HG02623 (cell line): ENCODE results near the gene TMPRSS2.

Experiments used
- ATAC-seq: cut with Tn5 transposase; IDR thresholded peaks from one replicate; pipeline ENCODE4 v1.9.1; 2021; ENCODE audit warnings: moderate library complexity; ENCODE audit not compliant: unreplicated experiment

The TMPRSS2 gene

DNA sequence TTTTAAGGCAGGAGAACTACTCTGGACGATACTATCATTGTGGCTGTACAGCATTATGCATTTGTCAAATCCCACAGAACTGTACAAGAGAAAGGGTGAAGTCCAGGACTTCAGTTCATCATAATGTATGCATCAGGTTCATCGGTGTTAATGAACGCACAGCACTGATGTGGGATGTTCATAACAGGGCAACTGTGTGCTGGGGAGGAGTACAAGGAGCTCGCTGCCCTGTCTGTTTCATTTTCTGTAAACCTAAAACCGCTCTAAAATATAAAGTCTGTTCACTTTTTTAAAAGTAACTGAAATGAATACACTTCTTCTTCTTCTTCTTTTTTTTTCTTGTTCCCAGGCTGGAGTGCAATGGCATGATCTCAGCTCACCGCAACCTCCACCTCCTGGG, 25.0 kb downstream of the TMPRSS2 start:
- no peak for ATAC-seq

DNA sequence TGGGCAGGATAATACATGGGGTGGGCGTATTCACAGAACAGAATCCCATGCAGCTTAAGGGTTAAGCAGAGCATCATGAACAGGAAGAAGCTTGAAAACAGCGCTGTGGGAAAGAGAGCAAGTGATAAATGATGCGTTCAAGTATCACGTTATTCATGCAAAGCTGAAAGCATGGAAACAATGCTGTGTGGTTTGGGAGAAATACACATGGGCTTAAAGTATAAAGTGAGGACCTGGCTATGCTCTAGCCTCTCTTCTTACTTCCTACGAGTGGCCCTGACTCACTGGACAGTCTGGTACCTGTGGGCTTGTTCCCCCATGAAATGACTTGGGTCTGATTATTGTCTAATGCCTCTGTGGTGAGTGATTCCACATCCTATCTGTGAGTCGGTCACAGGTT, 25.7 kb downstream of the TMPRSS2 start:
- no peak for ATAC-seq

DNA sequence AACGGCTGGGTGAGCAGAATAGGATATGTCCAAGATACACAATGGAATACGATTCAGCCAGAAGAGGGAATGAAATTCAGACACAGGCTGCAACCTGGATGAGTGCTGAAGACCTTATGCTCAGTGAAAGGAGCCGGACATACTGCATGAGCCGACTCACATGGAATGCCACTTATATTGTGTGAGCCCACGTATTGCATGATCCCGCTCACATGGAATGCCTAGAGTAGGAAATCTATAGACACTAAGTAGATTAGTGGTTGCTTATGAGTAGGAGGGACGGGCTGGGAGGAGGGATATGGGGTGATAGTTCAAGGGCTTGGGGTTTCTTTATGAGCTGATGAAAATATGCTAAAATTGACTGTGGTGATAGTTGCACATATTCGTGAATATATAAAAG, 26.8 kb downstream of the TMPRSS2 start:
- no peak for ATAC-seq

DNA sequence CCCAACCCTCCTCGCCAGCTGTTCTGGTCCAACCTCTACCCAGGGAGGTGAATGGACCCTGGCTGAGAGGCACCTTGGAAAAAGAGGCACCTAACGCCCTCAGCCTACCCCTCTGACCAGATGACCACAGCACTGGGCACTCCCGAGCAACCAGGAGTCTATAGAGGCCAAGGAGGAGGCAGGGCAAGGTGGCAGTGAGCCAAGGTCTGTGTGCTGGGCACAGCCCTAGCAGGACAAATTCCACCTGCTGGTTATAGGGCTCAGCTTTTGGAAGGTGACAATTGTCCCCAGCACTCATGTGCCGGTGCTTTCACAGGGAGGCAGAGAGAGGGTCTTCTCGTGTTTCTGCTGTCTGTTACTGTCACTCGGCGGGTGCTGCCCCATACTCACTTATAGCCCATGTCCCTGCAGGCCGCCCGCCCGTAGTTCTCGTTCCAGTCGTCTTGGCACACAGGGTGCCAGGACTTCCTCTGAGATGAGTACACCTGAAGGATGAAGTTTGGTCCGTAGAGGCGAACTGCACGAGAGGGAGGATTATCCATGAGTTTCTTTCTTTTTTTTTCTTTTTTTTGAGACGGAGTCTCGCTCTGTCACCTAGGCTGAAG, 27.8 kb downstream of the TMPRSS2 start:
- no peak for ATAC-seq

DNA sequence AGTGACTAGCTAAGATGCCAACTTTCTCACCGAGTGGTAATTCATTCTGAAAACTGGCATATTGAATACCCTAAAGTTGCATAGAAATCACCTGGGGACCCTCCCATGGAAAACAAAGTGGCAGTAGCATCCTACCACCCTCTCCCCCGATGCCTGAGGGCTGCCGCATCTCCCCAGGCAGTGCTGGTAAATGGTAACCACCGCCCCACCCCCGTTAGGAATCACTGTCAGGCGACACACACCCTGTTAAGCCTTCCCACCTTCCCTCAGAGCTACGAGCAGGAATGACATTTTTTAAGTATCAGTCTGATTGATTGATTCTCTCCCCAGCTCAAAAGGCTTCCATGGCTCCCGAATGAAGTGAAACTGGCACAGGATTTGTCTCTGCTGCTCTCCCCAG, 28.3 kb downstream of the TMPRSS2 start:
- no peak for ATAC-seq

DNA sequence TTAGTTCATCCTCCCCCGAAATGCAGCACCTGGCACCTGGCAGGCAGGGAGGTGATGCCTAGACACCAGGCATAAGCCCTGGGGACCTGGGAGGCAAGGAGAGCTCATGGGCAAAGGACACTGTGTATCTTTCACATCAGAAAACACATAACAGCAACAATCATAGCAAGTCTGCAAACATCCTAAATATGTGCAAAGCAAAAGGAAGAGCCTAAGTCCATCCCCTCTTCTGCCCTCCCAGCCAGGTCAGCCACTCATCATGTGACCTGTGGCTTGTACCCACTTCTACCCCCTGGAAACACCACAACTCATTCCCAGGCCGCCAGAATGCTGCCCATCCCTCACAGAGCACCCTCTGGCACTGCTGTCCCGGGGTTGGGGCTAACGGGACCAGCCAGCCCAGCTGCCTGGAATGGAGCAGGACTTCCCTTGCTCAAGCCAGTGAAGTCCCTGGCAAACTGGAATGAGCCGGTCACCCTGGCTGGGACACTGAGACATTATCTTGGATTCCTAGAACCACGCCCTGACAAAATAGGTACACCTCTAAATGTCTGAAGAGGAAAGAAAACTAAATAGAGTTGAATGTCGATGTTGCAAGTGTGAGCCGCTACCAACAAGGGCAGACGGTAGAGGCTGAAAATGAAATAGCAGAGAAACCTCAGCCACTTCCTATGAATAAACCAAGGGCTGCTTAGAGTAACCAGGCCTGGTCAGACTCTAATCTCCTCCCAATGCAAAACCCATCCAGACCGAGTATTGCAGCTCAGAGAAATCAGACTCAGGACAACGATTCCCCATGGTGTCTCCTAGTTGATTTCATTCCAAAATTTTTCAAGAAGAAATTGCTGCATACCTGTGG, 29.4 kb downstream of the TMPRSS2 start:
- no peak for ATAC-seq

DNA sequence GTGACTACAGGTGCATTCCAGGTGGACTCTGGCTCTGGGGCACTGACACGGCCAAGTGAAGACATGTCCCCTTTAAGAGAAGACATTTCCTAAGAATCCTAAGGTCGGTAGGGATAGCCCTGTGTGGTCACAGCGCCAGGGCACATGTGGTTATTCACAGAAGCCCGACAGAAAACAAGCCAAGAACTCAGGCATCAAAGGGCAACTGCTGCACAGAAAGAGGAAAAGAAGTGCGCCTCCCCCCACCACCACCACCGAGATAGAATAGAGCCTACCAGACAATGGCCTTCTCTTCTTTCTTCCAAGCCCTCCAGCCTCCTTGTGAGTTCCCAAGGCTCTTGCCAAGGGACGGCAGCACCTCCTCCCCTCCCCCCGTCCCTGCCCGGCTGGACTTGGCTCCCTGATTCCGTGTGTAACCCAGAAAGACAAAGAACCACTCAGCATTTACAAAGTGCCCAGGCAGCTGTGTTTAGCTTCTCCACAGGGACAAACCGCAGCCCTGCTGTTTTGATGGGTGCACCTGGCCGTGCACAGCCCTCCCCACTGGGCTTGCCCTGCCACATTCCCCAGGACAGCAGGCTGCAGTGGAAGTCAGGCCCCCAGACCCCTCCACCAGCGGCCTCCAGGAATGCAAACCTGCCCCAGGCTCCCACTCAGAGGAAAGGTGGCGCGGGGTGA, 30.2 kb downstream of the TMPRSS2 start:
- no peak for ATAC-seq

DNA sequence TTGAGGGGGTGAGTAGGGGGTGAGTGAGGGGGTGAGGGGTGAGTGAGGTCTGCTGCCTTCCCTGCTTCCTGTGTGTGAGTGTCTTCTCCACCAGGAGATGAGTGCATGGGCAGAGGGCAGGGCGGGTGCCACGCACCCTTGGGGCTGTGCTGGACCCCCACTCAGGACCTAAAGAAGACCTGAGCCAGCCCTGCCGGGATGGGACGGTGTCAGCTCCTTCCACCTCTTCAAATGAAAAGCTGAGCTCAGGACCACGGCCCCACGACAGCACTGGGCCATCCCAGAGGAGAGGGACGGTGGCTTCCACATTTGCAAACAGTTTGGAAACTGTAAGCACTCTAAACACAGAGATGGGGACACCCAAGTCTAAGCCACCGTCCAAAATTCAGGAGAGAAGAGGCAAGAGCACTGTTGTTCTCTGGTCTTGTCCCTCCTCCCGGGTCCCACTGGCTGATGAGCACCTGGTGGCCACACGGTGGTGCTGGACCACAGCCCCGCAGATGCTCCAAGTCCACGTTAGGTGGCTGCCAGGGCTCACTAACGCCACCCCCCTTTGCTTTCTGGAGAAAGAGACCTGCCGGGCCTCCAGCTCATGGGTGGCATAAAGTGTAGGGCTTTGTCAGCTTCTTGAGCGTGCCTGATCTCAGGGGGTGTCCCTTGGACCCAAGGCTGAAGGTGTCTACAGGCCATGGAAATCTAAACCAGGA, 32.1 kb downstream of the TMPRSS2 start:
- no peak for ATAC-seq

DNA sequence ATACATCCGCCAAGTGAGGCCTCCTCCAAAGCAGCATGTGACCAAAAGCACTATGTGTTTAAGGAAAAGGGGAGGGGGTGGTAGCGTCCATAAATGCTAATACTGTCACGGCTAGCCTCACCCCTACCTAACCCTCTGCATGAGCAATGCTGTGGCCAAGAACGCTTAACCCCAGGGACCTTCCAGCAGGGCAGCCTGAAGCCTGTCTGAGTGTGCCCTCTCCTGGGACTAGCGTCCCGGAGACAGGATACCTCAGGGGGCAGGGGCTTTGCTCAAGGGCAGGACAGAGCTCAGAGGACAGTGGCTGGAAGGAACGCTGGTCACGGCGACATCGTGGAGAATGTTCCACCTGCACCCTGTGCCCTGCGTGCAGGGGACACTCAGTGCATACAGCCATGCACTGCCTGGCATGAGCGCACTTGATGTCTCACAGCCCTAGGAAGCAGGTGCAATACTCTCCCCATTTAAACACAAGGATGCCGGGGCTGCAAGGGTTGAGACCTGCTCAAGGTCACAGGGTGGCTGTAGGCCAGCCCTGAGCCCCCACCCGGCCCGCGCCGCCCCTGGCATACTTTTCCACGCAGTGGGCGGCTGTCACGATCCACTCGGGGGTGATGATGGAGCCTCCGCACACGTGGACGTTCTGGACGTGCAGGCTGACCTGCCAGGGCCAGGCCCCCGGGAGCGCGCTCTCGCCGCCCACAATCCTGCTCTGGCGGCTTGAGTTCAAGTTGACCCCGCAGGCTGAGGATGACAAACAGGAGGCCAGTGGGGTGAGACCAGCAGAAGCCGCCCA, 35.0 kb downstream of the TMPRSS2 start:
- no peak for ATAC-seq

DNA sequence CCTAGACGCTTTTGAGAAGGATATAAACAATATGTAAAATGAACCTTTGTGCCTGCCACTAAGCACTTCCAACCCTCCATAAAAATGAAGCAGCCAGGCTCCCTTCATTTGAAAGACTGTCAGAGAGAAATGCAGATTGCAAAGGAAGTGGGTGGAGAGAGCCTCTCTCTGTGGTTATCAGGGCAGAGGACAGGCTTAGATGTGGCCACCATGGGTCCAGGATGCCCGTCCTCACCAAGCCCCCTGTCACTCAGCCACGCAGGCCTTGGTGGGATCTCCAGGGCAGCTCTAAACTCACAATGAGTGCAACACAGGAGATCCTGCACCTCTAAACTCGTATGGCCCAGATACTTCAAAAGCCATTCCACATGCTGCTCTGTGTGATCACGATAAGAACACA, 37.9 kb downstream of the TMPRSS2 start:
- ATAC-seq: no peak

DNA sequence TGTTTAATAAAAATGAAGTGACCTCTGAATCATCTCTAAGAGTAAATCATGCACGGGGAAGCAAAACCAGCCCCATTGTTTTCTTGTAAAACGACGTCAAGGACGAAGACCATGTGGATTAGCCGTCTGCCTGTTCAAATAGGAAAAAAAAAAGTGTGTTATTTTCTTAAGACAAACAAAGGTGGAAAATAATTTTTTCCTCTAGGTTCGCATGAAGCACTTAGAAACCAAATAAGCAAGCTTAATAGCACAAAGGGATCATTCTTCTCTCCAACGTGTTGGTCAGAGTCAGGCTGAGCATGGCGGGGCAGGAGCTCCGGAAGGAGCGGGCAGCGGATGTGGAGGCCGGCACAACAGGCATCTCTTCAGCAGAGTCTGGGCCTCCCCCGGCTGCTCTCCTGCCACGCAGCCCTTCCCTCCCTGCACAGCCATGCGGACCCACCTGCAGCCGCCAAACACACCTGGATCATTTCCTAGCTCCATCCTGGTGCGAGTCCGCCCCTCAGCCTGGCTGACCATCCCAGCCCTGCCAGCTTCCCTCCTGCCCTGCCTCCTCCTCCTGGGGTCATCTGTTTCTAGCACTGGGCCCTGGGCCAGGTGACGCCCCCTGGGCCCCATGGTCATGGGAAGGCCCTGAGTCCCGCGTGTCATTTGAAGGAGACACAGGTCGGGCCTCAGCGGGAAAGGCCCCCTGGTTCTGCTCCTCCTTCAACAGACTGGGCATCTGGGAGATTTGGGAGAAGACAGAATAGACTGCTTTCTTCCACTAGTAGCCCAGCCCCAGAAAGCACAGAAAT, 41.7 kb downstream of the TMPRSS2 start:
- no peak for ATAC-seq

DNA sequence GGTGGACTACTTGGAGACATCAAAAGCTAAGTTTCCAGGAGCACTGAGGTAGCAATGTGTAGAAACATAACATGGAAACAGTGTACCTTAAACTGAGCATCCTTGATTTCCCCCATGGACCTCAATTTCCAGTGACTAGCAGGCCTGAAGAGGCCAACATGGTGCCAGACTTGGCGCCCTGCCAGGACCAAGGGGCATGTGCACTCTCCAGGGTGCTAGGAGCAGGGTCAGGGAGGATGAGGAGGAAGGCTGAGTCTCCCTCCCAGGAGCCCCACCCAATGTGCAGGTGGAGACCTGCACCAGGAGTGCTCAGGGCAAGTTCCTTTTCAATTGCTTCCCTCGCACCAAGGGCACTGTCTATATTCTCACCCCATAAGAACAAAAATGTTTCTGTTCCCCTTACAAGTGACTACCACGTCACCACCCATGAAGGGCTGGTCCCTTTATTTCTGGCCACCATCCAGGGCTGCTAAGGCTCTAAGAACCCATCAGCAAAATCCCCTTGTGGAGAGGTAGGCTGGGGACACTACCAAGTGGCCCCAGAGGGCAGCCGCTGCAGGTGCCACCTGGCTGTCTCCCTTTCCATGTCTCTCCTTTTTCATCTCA, 42.7 kb downstream of the TMPRSS2 start:
- no peak for ATAC-seq

DNA sequence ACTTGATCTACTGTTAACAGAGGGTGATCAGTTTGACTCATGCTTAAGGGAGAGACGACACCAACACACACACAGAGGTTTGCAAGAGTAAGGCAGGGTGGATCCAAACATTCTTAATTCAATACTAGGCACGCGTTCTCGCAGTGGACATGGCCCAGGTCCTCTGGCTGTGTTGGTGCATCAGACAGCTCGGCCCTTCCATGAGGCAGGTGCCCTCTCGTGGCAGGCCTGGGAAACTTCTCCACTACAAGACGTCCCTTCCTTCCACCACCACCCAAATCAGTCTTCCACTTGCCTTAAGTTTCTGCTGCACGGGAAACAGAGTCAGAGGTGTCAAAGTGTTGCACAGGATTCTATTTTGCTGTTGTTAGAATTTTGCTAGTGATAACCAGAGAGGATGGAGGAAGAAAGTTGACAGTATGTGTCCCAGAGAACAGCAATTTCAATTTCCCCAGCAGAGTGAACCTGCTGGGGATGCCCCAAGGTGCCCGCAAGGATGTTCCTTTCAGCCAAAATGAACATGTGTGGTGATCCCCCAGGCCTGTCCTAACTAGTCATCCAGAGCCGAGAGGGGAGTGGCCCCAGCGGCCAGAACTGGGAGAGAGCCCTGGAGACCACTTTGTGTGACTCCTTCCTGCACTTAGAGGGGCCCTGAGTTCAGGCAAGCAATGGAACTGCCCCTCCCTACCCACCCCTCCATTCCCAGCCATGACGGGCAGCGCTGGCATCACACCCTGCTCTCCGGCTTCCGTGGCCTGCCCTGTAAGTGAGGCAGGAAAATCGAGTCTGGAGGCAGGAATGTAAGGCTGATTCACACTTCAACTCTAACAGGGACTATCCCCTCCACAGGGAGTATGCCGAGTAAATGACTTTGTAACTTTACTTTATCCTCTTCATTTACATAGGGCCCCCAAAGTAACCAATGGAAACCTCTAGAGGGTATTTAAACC, 47.1 kb downstream of the TMPRSS2 start:
- ATAC-seq: peak; percentile 48

DNA sequence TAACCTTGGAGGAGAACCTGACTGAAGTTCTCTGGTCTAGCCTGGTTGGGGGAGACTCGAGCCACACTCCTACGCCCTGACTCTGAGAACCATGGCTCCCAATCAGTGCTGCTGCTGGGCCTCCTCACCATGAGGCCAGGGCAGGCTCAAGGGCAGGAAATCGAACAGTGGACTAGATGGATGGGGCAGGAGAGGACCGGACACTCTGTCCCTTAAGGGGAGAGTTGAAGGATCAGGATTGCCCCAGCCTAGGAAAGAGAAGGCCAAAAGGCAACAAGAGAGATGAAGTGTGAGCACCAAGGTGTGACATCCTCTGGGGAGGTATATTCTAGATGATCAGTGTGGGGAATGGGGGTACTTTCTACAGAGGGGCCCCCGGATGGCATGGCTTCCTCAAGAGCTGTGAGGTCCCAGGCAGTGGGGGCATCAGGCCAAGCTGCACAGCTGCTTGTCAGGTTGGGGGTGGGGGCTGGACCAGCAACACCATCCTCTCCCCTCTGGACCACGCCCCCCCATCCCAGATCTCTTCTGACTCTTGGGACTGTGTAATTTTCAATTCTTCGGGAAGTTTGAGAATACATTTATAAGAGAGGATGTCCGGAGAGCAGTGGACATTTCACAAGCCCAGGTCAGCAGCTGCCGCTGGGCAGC, 47.9 kb downstream of the TMPRSS2 start:
- no peak for ATAC-seq

DNA sequence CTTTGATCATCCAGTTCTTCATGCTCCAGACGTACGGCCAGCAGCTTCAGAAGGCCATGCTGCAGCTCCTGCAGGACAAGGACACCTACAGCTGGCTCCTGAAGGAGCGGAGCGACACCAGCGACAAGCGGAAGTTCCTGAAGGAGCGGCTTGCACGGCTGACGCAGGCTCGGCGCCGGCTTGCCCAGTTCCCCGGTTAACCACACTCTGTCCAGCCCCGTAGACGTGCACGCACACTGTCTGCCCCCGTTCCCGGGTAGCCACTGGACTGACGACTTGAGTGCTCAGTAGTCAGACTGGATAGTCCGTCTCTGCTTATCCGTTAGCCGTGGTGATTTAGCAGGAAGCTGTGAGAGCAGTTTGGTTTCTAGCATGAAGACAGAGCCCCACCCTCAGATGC, 49.4 kb downstream of the TMPRSS2 start:
- no peak for ATAC-seq

DNA sequence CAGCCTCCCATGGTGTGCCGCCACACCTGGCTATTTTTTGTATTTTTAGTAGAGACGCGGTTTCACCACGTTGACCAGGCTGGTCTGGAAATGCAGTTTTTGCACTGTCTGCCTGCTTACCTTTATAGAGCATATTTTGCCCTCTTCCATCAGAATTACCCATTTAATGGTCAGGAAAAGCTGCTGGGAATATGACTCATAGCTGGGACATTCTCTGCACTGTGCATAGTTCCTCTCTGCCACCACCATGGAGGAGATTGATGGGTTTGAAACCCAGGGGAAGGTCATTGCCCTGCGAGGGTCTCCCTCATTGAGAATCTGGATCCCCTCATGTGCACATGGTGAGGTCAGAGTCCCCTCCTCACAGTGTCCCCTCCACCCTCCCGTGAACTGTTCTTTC, 49.8 kb downstream of the TMPRSS2 start:
- no peak for ATAC-seq

DNA sequence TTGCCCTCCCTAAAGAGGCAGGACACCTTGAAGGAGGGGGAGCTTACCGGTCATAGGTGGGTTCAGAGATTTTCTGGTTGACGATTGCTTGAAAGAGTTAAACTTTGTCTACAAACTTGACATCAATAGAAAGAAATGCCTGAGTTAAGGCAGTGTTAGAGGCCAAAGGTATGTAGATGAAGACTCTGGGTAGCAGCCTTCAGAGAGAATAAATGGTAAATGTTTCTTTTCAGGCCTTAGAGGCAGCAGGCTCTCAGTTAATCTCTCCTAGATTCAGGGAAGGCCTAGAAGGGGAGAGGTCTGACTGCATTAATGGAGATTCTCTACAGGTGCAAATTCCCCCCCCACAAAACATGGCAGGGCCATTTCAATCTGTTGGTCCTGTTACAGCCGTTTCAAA, 54.2 kb downstream of the TMPRSS2 start:
- no peak for ATAC-seq

DNA sequence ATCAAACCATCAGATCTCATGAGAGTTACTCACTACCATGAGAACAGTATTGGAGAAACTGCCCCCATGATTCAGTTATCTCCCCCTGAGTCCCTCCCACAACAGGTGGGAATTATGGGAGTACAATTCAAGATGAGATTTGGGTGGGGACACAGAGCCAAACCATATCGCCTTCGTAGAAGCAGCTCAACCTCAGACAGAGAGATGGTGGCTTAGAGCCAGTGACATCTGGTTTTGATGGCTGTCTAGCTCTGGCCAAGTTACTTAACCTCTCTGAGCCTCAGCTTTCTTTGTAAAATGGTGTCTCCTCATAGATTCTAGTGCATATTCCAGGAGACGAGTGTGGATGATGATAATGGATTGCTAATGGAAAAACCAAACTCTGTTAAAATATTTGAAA, 54.8 kb downstream of the TMPRSS2 start:
- no peak for ATAC-seq
